GM19397 (cell line): ENCODE results near the gene SHD.
A peak's percentile ranks its signal among the peaks of the same experiment; 100 is the strongest.
"Not testable (repeated sequence)": the region's sequence is repeated elsewhere in the genome, so short reads cannot be mapped to it uniquely, and the experiment has no call there.

Experiments
- ATAC-seq: cut with Tn5 transposase; IDR thresholded peaks from one replicate; pipeline ENCODE4 v1.9.1; 2021; ENCODE audit warnings: mild to moderate bottlenecking, moderate library complexity; ENCODE audit not compliant: unreplicated experiment

The SHD gene, protein sequence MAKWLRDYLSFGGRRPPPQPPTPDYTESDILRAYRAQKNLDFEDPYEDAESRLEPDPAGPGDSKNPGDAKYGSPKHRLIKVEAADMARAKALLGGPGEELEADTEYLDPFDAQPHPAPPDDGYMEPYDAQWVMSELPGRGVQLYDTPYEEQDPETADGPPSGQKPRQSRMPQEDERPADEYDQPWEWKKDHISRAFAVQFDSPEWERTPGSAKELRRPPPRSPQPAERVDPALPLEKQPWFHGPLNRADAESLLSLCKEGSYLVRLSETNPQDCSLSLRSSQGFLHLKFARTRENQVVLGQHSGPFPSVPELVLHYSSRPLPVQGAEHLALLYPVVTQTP

DNA sequence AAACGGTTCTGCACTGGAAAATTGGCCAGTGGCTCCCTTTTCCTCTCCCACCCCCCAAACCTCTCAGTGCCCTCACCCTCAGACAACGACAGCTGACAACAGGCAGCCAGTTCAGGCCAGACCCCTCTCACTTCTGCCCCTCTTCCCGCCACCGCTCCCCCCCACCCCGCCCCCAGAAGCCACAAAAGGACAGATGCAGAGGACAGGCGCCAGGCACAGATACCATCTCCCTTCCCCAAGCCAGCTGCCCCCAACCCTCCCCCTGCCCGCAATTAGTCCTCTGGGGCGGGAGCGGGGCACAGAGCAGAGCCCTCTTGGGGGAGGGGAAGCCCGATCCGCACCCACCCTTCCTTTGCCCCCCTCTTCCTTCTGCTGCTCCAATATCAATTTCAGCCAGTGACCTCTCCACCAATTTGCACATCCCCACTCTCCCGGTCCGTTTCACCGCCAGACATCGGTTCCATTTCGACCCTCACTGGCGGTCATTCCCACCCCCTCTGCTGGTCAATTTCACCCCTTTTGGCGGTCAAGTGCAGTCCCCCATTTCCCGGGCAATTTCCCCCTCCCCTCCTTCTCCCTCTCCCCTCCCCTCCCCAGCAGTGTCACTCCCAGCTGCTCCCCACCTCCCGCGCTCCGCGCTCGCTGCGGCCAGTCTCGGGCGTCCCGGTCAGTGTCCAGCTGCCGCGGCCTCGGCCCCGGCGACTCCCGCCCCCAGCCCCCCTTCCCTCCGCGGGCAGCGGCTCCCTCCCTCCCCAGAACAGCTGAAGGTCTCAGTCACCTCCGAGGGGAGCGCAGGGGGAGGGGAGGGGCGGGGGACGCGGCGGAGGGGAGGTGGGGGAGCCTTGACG is at the start of gene SHD:
Gene SHD (plus strand): TSS at position 848 of the 848 bp plus-strand sequence. CDS start 798 bp downstream, outside the sequence.
- no peak for ATAC-seq

DNA sequence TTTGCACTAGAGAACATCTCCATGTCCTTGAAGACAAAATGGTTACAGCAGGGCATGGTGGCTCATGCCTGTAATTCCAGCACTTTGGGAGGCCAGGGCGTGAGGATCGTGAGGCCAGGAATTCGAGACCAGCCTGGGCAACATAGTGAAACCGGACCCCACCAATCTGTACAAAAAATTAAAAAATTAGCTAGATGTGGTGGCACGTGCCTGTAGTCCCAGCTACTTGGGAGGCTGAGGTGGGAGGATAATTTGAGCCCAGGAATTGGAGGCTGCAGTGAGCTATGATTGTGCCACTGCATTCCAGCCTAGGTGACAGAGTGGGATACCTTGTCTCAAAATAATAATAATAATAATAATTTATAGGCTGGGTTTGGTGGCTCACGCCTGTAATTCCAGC is 48.8 kb upstream of the SHD start:
- not testable (repeated sequence) for ATAC-seq

DNA sequence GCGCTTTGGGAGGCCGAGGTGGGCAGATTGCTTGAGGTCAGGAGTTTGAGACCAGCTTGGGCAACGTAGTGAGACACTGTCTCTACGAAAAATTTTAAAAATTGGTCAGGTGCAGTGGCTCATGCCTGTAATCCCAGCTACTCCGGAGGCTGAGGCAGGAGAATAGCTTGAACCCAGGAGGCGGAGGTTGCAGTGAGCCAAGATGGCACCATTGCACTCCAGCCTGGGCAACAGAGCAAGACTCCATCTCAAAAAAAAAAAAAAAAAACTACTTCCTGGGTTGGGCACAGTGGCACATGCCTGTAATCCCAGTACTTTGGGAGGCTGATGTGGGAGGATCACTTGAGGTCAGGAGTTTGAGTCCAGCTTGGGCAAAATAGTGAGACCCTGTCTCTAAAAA is 47.5 kb upstream of the SHD start:
- not testable (repeated sequence) for ATAC-seq

DNA sequence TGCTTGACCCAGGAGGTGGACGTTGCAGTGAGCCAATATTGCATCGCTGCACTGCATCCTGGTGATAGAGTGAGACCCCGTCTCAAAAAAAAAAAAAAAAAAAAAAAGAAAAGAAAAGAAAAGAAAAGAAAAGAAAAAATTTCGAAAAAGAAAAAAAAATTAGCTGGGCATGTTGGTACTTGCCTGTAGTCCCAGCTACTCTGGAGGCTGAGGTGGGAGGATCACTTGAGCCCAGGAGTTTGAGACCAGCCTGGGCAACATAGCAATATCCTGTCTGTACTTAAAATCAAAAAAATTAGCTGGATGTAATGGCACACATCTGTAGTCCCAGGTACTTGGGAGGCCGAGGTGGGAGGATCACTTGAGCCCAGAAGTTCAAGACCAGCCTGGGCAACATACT is 46.9 kb upstream of the SHD start:
- not testable (repeated sequence) for ATAC-seq

DNA sequence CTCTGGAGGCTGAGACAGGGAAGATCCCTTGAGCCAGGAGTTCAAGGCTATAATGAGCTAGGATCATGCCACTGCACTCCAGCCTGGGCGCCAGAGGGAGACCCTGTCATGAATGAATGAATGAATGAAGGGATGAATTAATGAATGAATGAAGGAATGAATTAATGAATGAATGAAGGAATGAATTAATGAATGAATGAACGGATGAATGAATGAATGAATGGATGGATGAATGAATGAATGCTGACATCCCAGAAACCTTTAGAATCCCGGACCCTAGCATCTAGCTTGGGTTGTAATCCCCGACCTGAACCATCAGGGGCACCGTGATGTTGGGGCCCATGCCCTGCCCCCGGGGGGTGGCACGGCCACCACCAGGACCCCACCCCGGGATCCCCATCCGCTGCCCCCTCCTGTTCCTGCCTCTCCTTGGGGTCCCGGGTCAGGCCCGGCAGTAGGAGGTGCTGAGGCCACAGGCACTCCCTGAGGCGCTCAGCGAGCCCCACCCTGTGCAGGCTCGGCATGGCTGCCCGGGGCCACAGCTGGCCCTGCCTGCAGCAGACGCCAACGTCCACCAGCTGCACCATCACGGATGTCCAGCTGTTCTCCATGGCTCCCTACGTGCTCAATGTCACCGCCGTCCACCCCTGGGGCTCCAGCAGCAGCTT is 46.3 kb upstream of the SHD start:
- no peak for ATAC-seq

DNA sequence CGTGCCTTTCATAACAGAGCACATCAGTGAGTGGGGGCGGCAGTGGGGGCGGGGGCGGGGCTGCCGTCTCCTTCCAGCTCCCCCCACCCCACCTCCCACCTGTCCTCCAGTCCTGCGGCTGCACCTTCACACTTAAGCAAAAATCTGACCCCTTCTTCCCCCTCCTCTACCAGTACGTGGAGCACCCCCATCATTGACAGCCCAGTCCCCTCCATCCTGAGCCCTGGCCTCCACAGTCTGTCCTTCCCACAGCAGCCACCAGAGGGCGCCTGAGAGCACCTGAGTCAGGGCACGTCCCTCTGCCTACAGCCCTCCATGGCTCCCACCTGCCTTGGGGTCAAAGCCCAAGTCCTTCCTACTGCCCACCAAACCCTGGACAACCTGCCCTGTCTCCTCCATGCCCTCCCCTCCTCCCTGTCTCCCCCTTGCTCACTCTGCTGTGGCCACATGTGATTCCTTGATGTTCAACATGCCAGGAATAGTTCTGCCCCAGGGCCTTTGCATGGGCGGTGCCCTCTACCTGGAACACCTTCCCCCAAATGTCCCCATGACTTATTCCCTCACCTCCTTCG is 45.7 kb upstream of the SHD start:
- ATAC-seq, result no peak

DNA sequence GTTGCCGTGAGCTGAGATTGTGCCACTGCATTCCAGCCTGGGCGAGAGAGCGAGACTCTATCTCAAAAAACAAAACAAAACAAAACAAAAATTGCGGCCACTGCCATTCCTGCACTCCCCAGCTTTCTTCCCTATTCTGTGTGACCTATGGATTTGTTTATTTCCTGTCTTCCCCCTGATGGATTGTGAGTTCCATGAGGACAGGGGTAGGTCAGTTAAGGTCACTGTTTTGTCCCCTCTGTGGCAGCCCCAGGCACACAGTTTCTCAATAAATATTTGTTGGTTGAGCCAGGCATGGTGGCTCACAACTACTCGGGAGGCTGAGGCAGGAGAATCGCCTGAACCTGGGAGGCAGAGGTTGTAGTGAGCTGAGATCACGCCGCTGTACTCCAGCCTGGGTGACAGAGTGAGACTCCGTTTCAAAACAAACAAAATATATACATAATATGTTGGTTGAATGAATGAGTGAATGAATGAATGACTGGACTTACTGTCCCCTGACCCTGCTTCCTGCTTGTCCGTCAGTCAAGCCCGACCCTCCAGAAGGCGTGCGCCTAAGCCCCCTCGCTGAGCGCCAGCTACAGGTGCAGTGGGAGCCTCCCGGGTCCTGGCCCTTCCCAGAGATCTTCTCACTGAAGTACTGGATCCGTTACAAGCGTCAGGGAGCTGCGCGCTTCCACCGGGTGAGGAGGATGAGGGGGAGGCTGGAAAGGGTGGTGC is 44.8 kb upstream of the SHD start:
- ATAC-seq, result no peak

DNA sequence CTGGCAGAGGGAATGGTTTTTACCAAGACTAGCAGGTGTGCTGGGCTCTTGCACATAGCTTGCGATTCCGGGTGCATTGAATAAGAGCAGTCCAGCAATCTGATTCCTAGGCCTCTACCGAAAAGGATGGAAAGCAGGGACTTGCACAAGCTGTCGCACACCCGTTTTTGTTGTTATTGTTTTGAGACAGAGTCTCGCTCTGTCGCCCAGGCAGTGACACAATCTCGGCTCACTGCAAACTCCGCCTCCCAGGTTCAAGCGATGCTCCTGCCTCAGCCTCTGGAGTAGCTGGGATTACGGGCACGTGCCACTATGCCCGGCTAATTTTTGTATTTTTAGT is 44.2 kb upstream of the SHD start:
- ATAC-seq, result no peak

DNA sequence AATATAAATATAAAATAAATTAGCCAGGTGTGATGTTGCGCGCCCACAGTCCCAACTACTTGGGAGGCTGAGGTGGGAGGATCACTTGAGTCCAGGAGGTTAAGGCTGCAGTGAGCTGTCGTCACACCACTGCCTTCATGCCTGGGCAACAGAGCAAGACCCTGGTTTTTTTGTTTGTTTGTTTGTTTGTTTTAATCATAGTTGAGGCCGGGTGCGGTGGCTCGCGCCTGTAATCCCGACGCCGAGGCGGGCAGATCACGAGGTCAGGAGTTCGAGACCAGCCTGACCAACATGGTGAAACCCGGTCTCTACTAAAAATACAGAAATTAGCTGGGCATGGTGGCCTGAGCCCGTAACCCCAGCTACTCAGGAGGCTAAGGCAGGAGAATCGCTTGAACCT is 41.6 kb upstream of the SHD start:
- ATAC-seq, result not testable (repeated sequence)

DNA sequence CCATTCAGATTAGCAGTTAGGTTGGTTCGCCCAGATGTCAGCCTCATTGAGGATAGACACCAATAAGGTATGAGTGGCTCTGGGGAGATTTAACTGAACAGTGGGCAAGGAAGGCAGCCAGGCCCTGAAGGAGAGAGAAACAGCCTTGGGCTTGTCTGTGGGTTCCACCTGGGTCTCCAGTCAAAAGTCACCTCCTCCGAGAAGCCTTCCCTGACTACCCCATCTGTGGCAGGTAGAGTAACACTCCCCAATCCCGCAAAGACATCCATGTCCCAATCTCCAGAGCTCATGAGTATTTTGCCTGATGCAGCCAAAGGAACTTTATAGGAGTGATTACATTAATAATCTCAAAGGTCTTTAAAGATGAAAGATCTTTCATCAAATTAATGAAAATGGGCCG is 40.2 kb upstream of the SHD start:
- no peak for ATAC-seq

DNA sequence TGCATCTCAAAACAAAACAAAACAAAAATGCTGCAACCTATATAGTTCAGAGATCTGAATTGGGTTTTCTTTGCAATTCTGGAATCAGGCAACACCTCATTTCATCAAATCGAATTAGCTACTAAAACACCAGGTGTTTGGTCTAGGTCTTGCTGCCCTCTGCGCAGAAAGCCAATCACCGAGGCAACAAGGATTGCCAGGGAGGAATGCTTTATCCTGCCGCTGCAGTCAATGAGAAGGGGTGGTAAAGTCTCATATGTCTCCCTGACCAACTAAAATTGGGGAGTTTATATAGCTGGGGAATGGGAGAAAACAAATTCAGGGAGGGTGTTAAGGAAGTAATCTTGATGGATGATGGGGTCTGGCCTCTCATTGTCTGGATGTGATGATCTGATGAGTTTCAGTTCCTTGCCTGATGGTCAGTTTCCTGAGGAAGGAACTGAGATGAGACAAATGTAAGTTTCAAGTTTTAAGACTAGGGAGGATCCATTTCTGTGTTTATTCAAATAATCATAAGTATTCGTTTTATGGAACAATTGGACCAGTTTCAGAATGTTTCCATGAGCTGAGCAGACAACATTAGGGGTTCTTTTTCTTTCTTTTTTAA is 37.1 kb upstream of the SHD start:
- no peak for ATAC-seq

DNA sequence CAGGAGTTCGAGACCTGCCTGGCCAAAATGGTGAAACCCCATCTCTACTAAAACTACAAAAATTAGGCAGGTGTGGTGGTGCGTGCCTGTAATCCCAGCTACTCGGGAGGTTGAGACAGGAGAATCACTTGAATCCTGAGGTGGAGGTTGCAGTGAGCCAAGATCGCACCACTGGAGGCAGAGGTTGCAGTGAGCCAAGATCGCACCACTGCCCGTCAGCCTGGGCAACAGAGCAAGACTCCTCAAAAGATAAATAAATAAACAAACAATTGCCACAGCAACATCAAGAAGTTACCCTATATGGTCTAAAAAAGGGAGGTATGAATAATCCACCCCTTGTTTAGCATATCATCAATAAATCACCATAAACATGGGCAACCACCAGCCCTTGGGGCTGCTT is 33.1 kb upstream of the SHD start:
- ATAC-seq, result not testable (repeated sequence)

DNA sequence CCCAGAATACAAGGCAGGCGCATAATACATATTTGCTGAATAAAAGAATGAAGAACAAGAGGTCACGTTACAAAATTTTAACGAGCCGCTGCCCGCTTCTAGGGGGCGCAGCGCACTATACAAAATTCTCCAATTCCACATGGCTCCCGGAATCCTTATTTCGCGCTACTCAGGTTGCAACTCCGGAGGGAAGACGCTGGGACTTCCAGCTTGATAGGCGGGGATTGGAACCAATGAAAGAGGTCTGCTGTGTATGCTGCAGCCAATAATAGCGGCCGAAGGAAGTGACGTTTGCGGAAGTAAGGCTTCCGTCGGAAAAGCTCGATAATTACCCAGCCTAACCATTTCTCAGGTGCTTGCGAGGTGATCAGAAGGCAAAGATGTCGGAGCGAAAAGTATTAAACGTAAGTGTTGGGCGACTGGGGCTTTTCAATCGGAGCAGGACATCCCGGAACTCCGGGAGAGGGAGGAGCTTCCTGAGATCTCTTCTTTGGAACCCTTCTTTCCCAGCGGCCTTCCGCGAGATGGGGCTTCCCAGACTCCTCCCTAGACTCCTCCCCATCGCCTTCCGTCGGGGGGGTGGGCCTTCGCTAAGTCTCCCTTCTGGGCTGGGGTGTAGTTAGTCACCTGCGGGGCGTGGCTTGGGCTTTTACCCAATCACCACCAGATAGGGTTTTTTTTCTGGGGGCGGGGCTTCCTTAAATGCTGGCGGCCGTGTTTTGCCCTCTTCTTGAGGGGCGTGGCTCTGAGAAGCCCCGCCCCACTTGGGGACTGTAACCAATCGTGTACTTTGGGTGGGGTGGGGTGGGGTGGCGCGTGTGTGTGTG is 32.1 kb upstream of the SHD start, which contains the start of gene YJU2:
Gene YJU2 (plus strand): TSS at position 314 of the 827 bp plus-strand sequence. CDS start 67 bp downstream, at position 381.
- peak; percentile 81 for ATAC-seq

DNA sequence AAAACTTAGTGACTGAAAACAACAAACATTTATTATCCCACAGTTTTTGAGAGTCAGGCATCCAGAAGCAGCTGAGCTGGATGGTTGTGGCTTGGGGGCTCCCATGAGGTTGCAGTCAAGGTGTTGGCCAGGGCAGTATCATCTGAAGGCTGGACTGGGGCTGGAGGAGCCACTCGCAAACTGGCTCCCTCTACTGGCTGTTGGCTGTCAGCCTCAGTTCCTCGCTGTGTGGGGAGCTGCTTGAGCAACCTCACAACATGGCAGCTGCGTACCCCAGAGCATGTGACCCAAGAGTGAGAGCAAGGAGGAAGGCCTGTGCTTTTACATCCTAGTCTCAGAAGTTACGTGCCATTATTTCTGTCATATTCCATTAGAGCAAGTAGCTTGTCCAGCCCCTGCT is 22.5 kb upstream of the SHD start:
- ATAC-seq, result no peak

DNA sequence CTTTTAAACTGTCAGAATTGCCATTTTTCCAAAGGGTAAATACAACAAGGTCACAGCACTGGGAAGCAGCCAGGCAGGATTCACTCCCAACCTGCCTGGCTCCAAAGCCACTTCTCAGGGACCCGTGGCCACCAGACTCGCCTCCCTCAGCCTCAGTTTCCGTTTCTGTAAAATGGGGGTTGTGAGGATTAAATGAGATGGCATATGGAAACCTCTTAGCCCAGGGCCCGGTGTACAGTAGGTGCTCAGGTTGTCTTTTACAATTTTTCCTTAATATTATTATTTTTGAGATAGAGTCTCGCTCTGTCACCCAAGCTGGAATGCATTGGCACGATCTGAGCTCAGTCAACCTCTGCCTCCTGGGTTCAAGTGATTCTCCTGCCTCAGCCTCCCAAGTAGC is 22.0 kb upstream of the SHD start:
- ATAC-seq, result no peak

DNA sequence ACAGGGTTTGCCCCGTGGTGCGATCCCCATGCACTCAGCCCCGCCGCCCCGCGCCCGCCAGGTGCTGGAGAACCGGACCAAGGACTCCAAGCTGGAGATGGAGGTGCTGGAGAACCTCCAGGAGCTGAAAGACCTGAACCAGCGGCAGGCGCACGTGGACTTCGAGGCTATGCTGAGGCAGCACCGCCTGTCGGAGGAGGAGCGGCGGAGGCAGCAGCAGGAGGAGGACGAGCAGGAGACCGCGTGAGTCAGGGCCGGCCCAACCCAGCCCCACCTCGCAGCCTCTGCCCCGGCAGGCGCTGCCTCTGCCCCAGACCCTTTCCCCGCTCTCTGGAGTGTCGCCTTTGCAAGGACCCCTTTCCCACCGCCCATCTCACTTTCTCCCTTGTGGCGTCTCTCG is 20.9 kb upstream of the SHD start:
- no peak for ATAC-seq

DNA sequence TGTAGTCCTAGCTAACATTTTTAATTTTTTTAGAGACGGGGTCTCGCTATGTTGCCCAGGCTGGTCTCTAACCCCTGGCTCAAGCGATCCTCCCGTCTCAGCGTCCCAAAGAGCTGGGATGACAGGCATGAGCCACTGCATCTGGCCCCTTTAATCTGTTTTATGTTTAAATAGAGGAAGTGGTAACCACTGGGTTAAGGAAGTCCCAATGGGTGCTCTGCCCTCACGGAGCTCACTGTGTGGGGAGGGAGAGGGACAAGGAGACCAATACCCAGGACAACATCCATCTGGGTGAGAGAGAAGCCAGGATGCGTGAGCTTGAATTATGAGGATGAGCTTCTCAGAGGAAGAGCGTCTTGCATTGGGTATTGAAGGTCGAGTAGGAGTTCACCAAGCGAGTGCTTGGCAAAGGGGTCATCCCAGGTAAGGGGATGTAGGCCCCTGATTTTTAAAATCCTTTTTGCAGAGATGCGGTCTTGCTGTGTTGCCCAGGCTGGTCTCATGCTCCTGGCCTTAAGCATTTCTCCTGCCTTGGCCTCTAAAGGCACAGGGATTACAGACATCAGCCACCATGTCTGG is 18.4 kb upstream of the SHD start:
- no peak for ATAC-seq

DNA sequence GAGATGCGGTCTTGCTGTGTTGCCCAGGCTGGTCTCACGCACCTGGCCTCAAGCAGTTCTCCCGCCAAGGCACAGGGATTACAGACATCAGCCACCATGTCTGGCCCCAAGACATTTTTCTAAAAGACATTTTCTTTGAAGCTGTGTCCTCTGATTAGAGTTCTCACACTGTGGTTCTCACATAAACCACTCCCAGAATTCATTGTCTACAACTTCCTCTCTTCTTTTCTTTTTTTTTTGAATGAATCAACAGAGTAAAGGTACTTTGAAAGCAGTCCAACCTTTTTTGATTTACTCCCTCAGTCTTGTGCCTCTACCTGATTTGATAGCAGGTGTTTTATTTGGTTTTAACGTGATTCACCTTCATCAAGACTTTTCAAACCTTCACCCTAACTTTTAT is 14.3 kb upstream of the SHD start:
- no peak for ATAC-seq
